GM19324 (cell line): ENCODE data around the gene VPS41.
"Not testable (repeated sequence)": the region's sequence is repeated elsewhere in the genome, so short reads cannot be mapped to it uniquely, and the experiment has no call there.

ENCODE experiments used
- ATAC-seq: cut with Tn5 transposase; IDR thresholded peaks from one replicate; pipeline ENCODE4 v1.9.1; 2021; ENCODE audit warnings: mild to moderate bottlenecking, moderate library complexity; ENCODE audit not compliant: unreplicated experiment, low FRiP score

VPS41 gene

GRCh38 chr7:38858259-38858884 lies 50.6 kb downstream of the VPS41 start:
- ATAC-seq: no peak

- ATAC-seq: no peak
Measured at GRCh38 chr7:38855867-38856266, 53.1 kb downstream of the VPS41 start.

- no peak for ATAC-seq
Measured at GRCh38 chr7:38855386-38855785, 53.6 kb downstream of the VPS41 start.

- ATAC-seq: not testable (repeated sequence)
Measured at GRCh38 chr7:38854947-38855346, 54.0 kb downstream of the VPS41 start.

- ATAC-seq: no peak
Measured at GRCh38 chr7:38851321-38851720, 57.7 kb downstream of the VPS41 start.

GRCh38 chr7:38846280-38846679 lies 62.7 kb downstream of the VPS41 start:
- ATAC-seq: no peak

GRCh38 chr7:38844952-38845563 lies 63.9 kb downstream of the VPS41 start:
- no peak for ATAC-seq

GRCh38 chr7:38842746-38843145 lies 66.2 kb downstream of the VPS41 start:
- ATAC-seq: no peak

- no peak for ATAC-seq
Measured at GRCh38 chr7:38840736-38841460, 68.1 kb downstream of the VPS41 start.

- no peak for ATAC-seq
Measured at GRCh38 chr7:38839851-38840250, 69.1 kb downstream of the VPS41 start.

- no peak for ATAC-seq
Measured at GRCh38 chr7:38838725-38839385, 70.1 kb downstream of the VPS41 start.

- no peak for ATAC-seq
Measured at GRCh38 chr7:38834357-38834756, 74.6 kb downstream of the VPS41 start.

- no peak for ATAC-seq
Measured at GRCh38 chr7:38833329-38833728, 75.7 kb downstream of the VPS41 start.

- no peak for ATAC-seq
Measured at GRCh38 chr7:38831259-38831996, 77.6 kb downstream of the VPS41 start.

GRCh38 chr7:38830826-38831225 lies 78.2 kb downstream of the VPS41 start:
- no peak for ATAC-seq

- ATAC-seq: no peak
Measured at GRCh38 chr7:38829488-38830165, 79.4 kb downstream of the VPS41 start.

- ATAC-seq: no peak
Measured at GRCh38 chr7:38828026-38828425, 81.0 kb downstream of the VPS41 start.

- ATAC-seq: no peak
Measured at GRCh38 chr7:38825721-38826440, 83.1 kb downstream of the VPS41 start.

- ATAC-seq: no peak
Measured at GRCh38 chr7:38824948-38825347, 84.0 kb downstream of the VPS41 start.
